GM19099 (cell line): ENCODE data around the gene PRKX.

Experiments used
- POLR2A ChIP-seq: IDR thresholded peaks from 3 replicates; pipeline ENCODE4 v1.6.1; 2011; ENCODE audit warnings: low read depth; ENCODE audit not compliant: insufficient read length; ENCODE audit errors: extremely low read depth

The PRKX gene

DNA sequence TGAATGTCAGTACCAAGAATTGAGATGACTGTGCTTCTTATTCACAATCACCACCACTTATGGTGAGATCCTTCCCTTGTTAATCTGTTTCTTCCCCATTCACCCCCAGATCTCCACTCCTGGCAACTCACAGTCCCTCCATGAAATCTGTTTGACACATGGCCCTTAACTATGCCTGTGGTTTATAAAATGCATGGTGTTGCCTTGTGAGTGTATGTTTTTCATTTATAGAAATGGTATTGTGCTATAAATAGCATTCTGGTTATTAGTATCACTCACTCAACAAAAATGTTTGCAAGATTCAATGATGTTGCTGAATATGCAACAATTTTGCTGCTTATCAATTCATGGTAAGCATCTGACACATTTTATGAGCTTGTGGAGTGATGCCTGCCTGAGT, 131.0 kb downstream of the PRKX start:
- no peak for TF ChIP-seq POLR2A

DNA sequence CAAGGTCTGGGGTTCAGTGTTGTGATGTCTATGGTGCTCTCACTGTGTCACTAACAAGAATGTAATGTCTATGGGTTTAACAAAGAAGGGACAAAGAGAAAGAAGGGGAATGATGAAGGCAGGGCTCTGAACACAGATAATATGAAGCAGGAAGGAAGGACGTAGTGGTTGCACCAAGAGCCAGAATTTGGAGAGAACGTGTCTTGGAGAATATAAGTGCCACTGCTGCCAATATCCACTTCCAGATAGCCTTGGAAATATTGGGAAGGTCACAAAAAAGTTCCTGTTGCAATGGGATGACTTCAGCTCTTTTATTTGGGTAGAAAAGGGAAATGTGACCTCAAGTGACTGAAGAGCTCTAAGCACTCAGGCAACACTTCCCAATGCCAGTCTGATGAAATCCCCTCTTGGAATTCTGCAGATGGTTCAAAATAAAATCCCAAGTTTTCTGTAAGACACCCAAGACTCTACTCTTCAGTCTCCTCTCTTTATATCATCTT, 131.8 kb downstream of the PRKX start:
- no peak for TF ChIP-seq POLR2A

DNA sequence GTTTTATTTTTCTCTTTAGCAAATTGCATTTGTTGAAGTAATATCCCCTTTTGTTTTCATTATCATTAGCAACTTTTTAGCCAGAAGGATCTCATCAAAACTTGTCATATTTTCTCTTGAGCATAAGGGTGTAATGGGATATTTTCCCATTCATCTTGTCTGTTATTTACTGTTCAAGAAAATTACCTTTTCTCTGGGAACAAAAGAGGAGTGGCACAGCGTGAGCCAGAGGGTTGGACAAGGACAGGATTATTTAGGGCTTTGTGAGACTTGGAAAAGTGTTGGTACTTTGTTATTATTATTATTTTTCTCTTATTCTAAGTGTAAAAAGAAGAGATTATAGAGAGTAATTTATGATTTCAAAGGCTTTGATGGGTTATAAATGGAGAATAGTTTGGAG, 135.9 kb downstream of the PRKX start:
- no peak for TF ChIP-seq POLR2A

DNA sequence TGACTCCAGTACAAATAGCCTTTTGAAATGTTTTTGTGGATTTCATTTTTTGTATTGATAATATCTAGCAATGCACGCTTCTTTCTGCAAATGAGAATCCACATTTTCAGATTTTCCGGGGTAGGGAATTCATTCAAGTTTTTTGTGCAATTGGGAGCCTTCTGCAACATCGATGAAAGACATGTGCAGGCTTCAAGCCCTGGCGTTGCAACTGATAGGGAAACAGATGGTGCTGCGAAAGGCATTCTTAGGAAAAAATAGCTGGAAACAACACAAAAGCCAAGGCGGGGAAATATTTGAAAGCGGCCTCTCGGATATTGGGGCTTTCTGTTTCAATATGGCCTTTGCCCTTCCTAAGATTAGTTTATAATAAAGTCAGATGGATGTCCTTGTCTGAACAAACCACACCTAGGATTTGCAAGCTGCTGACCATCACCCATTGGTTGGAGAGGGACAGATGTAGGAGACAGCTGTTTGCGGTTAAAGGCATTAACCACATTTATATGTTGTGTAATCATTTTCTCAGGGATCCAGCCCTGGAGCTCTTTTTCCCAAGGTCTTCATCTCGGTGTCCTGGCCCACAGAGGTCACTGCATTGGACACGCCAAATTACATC, 136.5 kb downstream of the PRKX start:
- no peak for TF ChIP-seq POLR2A

DNA sequence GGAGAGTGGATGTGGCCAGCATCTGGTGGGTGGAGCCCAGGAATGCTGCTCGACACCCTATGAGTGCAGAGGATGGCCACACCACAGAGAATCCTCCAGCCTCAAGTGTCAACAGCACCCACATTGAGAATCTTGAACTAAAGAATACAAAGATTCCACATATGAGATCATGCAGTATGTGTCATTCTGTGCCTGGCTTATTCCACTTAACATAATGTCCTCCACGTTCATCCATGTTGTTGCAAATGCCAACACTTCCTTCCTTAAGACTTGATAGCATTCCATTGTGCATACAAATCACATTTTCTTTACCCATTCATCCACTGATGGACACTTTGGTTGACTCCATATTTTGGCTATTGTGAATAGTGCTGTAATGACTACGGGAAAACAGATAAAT, 145.8 kb downstream of the PRKX start:
- TF ChIP-seq POLR2A = no peak

DNA sequence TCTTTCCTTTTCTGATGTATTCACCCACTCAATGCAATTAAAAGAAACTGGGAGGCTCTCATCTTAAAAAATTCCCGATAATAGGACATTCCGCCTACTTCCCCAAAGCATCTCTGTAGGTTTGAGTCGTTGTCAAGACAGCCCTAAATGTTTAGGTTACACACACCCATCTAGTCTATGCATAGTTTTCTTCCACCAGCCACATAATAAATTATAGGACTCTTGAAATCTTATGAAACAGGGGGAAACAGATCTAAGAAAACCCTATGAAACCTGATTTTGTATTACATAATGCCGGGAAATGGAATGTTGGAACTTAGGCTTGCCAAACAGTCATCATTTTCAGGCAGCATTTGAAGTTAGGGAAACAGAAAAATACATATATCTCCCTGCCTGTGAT, 150.0 kb downstream of the PRKX start:
- TF ChIP-seq POLR2A = no peak
